Lower leg skin (tissue), 4 donors: ENCODE results near the gene GLRX. TPM values are rescaled to one million over a fixed set of nuclear protein-coding genes. Genes with fewer than 3 reads are reported as not detected.

Experiments used
- DNase-seq, 2 donors: peaks; one replicate each; pipeline ENCODE4 v3.0.0-alpha.2; 2019; ENCODE audit warnings: low spot score in 2 of 2
- H3K4me3 ChIP-seq: fragments of 200-600 bp; sonication (generic); 2 replicates; pipeline ENCODE4 v1.5.1; 2017; ENCODE audit warnings: mild to moderate bottlenecking, low read depth; ENCODE audit not compliant: poor library complexity, severe bottlenecking
- POLR2A ChIP-seq, 2 donors: fragments of 450-650 bp; IDR thresholded peaks; one replicate each; pipeline ENCODE4 v1.6.1; 2016 to 2017; ENCODE audit warnings: antibody characterized with exemption in 2 of 2, mild to moderate bottlenecking in 1 of 2, moderate library complexity in 1 of 2
- WGBS, 2 donors: methylation state at CpG; one replicate each; pipeline ENCODE4 v1.1.5; 2018; 5-methylcytosine and 5-hydroxymethylcytosine counted together
- intact Hi-C: fragments of 100-400 bp; cut with DNase I; formaldehyde crosslinking; loops from one replicate; pipeline ENCODE4 v1.15.0; 2023; ENCODE audit warnings: low total_unique reads
- total RNA-seq, 4 donors: library from RNA; depleted of rRNA; stranded (reverse); fragments of >200 nt; gene quantifications; one replicate each; pipeline ENCODE4 v1.1.0, GENCODE V29; 2016
- TF ChIP-seq, protein P1 (sequence below), 3 donors: fragments of 450-650 bp; IDR thresholded peaks; one replicate each; pipeline ENCODE4 v1.5.1; 2016; ENCODE audit warnings: antibody characterized with exemption in 3 of 3, mild to moderate bottlenecking in 3 of 3, moderate library complexity in 2 of 3

GLRX gene
- total RNA-seq, 4 donors from 2014 or later, result 67.9 to 136 (median 105) TPM

DNA sequence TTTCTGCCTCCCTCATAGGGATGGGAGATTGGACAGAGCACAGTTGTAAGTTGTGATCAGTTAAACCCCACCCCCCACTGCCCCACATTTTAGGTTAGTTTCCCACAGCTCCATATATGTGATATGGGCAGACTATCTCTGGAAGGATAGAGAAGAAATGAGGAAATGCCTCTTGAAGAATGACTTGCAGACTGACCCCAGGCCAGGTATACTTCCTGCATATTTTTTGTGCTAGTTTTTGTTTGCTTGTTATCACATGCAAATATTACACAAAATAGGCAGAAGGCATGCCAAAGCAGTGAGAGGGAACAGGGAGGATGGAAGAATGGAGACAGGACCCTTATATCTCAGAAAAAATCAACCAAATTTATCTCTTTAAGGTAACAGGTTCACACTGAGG lies 10.1 kb upstream of the GLRX start:
- DNase-seq, result no peak
- H3K4me3 ChIP-seq, result no peak overlapping the region
- intact Hi-C loops, result no loop called here
- TF ChIP-seq POLR2A (IDR thresholded peaks at IDR 0.05), result no peak
- TF ChIP-seq, protein P1, sequence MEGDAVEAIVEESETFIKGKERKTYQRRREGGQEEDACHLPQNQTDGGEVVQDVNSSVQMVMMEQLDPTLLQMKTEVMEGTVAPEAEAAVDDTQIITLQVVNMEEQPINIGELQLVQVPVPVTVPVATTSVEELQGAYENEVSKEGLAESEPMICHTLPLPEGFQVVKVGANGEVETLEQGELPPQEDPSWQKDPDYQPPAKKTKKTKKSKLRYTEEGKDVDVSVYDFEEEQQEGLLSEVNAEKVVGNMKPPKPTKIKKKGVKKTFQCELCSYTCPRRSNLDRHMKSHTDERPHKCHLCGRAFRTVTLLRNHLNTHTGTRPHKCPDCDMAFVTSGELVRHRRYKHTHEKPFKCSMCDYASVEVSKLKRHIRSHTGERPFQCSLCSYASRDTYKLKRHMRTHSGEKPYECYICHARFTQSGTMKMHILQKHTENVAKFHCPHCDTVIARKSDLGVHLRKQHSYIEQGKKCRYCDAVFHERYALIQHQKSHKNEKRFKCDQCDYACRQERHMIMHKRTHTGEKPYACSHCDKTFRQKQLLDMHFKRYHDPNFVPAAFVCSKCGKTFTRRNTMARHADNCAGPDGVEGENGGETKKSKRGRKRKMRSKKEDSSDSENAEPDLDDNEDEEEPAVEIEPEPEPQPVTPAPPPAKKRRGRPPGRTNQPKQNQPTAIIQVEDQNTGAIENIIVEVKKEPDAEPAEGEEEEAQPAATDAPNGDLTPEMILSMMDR (IDR thresholded peaks at IDR 0.05), result no peak

DNA sequence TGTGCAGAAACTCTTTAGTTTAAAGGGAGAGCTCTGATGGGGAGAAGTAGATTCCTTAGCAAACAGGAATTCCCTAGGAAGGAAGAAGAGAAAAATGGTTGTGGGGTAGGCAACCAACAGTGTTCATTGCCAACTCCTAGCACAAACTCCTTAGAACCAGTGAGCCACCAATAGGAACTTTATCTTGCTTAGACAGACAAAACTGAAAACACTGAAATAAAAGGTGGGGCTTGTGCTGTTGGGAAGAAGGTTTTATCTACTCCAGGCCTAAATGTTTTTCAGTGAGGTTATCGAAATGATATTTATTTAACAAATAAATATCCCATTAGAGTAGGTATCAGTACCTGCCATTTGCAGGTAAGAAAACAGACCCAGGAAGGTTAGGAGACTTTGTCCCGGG lies 7.7 kb upstream of the GLRX start:
- DNase-seq, result no peak
- WGBS, 2 donors, result 93% methylated on average over 2 of the region's 2 CpGs
- no peak for TF ChIP-seq POLR2A (IDR thresholded peaks at IDR 0.05)
- TF ChIP-seq, protein P1 (IDR thresholded peaks at IDR 0.05), result no peak
- no peak overlapping the region for H3K4me3 ChIP-seq
- intact Hi-C loops, result no loop called here

DNA sequence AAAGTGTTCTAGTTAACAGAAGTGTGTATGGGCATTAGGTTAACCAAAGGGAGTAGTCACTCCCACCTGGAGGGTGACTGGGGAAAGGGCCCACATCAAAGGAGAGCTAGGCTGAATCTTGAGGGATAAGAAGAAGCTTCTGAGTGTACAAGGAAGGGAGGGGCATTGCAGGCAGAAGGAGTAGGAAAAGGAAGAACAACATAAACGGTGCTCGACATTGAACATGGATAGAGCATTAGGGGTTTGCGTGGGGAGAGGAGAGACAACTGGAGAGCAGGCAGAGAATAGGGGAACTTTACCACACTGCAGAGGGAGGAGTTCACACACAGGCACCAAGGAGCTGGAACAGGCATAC lies 5.3 kb upstream of the GLRX start:
- TF ChIP-seq, protein P1 (IDR thresholded peaks at IDR 0.05), result no peak
- TF ChIP-seq POLR2A (IDR thresholded peaks at IDR 0.05), result no peak
- 69 to 75% methylated on average over 3 of the region's 3 CpGs for WGBS, 2 donors
- peak in 1 of 2 donors; percentile 12 for DNase-seq
- no peak overlapping the region for H3K4me3 ChIP-seq
- intact Hi-C loops, result no loop called here

DNA sequence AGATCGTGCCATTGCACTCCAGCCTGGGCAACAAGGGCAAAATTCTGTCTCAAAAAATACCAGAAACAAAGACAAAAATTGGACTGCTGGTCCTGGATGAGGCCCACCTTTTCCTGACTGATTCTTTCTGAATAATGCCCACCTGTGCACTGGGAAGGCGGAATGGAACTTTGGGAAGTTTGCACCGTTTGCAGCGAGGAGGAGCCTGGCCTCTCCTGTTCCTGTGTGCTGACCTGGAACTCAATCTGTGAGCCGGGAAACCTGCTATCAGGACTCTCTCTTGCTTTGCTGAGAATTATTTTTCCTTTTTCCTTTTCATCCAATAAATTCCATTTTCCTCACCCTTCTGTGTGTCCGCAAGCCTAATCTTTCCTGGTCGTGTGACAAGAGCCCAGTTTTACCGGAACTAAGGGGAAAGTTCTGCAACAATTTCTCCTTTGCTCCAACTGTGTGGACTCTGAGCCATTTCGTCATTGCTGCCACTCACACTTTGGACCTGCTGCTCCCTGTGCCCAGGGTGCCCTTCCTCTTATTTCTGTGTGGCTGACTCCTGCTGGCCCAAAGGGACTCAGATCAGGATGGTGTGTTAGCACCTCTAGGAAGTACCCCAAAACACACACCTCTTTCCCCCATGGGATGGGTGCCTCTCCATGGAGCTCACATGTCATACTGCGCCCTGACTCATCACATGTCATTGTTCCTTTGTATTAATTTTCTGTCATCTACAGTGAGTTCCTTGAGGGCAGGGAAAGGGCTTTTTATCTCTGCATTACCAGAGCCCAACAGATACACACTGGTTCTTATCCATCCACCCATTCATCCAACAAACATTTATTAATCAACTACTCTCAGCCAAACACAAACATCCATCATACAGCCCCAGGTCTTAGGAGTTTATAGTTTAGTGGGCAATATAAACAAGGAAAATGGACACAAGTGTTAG lies 4.7 kb upstream of the GLRX start:
- intact Hi-C loops, result no loop called here
- TF ChIP-seq, protein P1 (IDR thresholded peaks at IDR 0.05), result no peak
- no peak for TF ChIP-seq POLR2A (IDR thresholded peaks at IDR 0.05)
- WGBS, 2 donors, result 92 to 95% methylated on average over 10 of the region's 10 CpGs
- H3K4me3 ChIP-seq, result no peak overlapping the region
- DNase-seq, result peak in 1 of 2 donors; percentile 70

DNA sequence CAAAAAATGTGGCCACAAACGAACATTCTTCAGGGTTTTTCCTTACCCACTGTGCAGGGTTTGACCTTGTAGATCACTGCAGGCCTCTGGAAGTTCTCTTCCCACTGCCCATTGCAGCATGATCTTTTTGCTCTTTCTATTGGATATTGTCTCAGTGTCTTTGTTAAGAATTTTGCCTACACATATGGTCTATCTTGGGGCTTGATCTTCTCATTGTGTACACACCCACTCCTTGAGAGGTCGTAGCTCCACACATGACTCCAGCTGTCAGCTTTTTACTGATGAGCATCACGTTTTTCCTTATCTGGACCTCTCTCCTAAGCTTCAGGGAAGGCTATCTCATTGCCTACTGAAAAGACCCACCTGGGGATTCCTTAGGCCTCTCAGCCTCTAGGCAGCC lies 3.0 kb upstream of the GLRX start:
- H3K4me3 ChIP-seq, result no peak overlapping the region
- TF ChIP-seq, protein P1 (IDR thresholded peaks at IDR 0.05), result no peak
- TF ChIP-seq POLR2A (IDR thresholded peaks at IDR 0.05), result no peak
- WGBS, 2 donors, result 59 to 71% methylated on average over 3 of the region's 3 CpGs
- intact Hi-C loops, result no loop called here
- peak in 1 of 2 donors; percentile 25 for DNase-seq
